GM10248 (cell line): ENCODE results near the gene C3orf20.

Source experiments
- CTCF ChIA-PET: fragments of 300-600 bp; sonication (Branson Sonifier 250); formaldehyde crosslinking; extraction: SDS; loops from one replicate; lab custom pipeline; 2021; ENCODE audit warnings: antibody characterized with exemption; lab: Yijun Ruan, JAX
- POLR2A ChIA-PET: fragments of 350-650 bp; sonication (Branson Sonifier 250); formaldehyde crosslinking; extraction: SDS; loops from one replicate; lab custom pipeline; 2020; ENCODE audit warnings: antibody characterized with exemption; lab: Yijun Ruan, JAX
- DNase-seq: peaks from one replicate; pipeline ENCODE4 v3.0.0; 2012; ENCODE audit errors: extremely low spot score
- CTCF ChIP-seq: IDR thresholded peaks from 2 replicates; pipeline ENCODE4 v1.5.1; 2012; ENCODE audit warnings: mild to moderate bottlenecking, low read depth; ENCODE audit errors: extremely low read depth, missing control alignments, control extremely low read depth

The C3orf20 gene

DNA sequence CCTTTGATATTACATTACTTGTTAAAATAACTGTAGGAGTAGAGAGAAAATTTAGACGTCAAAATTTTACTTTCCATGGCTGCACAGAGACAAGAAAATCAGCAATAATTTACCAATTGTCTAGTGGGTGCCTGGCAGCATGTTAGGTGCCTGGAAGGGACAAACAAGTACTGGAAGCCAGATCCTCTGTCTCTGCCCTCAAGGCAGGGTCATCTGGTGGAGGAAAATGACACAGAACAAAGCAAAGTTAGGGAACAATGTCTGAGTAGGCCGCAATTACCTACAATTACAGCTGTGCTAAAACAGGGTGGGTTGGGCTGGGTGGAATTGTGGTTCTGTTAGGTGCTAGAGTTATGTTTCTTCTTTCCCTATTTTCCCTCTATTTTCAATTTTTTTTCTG lies 16.0 kb upstream of the C3orf20 start:
- TF ChIP-seq CTCF, result no peak
- ChIA-PET CTCF (interaction anchor here (0.9 to 2.3 kb wide), 2 partner anchors 28 to 122 kb away, joined by 4 to 5 read pairs; no protein-coding TSS in a partner anchor), POLR2A (no interaction called here)
- DNase-seq, result no peak

DNA sequence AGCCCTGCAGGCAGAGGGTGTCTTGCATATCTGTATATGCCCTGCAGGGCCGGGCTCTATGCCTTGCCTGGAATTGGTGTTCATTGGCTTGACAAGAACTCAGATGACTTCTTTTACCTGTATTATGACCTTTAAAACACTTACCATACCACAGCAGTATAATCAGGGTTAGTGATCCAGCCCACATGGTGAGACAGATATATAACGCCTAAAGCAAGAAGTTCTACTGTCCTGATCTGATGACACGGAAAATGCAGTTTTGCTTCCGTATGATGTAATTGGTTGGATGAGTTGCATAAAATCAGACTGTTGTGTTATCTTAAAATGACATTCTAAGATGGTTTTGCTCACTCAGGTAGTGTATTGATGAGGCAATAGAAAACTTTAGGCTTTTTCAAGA lies 14.0 kb upstream of the C3orf20 start:
- TF ChIP-seq CTCF, result no peak
- POLR2A ChIA-PET, result no interaction called here
- CTCF ChIA-PET, result interaction anchor here (1.0 to 2.9 kb wide), 6 partner anchors 9 to 120 kb away, joined by 4 to 13 read pairs (median 5); partner anchors contain the start of genes C3orf20 and CCDC174

DNA sequence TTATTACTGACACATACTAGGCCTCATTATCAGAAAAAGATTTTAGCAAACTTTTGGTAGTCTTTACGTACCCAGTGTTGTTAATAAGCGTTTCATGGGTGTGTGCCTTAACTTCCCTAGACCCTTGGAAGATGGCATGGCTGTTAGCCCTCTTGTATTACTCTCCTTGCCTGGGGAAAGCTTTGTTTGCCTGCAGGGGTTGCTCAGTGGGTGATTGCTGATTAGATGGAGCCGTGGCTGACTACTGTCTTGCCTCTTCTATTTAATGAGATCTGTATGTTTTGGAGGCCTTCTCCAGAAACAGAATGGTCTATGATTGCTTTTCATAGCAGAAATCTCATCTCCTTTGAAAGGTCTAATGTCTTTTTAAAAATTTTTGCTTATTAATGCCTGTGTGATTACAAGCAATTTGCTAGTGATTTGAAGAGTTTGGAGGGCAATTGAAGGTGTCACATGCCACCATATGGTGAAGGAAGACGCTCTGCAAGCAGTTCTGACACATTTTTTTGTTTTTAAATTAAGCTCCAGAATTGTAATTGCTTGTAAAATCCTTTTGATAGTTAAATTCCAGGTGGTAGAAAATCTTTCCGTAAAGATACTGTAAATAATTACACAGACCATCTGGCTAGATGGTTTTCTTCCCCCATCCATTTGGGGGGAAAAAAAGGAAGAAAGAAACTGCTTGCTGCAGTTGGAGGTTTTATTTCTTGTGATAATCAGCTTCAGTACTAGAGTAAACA lies 11.4 kb upstream of the C3orf20 start:
- ChIA-PET POLR2A (no interaction called here), CTCF (interaction anchor here (1.2 to 2.2 kb wide), 6 partner anchors 12 to 258 kb away, joined by 3 to 9 read pairs (median 4); partner anchors contain the start of gene CCDC174)
- no peak for DNase-seq
- no peak for TF ChIP-seq CTCF

More for the DNA sequence above, 14.0 kb upstream of the C3orf20 start:
- no peak for DNase-seq

- no peak for DNase-seq
- CTCF ChIA-PET, result interaction anchor here (1.0 to 2.2 kb wide), 6 partner anchors 10 to 257 kb away, joined by 3 to 9 read pairs (median 4); partner anchors contain the start of gene CCDC174
- POLR2A ChIA-PET, result no interaction called here
- no peak for TF ChIP-seq CTCF
These were observed 10.8 kb upstream of the C3orf20 start for GRCh38 chr3:14664170-14664569.

DNA sequence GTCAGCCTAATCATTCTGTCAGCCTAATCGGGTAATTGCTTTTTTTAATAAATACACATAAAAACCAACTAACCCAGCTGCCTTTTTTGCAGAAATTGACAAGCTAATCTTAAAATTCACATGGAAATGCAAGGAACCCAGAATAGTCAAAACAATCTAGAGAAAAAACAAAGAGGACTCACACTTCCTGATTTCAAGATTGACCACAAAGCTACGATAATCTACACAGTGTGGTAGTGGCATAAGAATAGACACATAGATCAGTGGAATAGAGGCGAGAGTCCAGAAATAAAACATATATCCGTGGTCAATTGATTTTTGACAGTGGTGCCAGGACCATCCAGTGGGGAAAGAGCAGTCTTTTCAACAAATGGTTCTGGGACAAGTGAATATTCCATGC lies 2.4 kb upstream of the C3orf20 start:
- ChIA-PET CTCF (interaction anchor here (0.9 to 12.2 kb wide), 10 partner anchors 11 to 249 kb away, joined by 3 to 233 read pairs (median 8); partner anchors contain the start of gene CCDC174), POLR2A (no interaction called here)
- no peak for TF ChIP-seq CTCF
- DNase-seq, result no peak

DNA sequence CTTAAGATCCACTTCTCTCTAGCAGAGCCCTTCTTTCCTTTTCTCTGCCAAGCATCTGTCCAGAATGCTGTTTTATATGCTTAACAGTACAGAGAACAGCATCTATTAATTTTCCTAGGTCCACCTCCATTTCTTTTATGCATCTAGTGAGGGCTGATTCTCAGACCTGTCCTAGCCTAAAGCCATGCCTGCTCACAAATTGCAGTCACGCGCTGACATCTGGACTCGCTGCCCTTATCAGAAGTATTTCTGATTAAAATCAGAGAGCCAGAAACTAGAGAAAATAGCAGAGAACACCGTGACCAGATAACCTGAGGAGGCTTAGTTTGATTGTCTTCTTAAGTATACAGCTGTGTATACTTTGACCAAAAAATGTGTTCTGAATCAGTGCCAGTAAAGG lies 1.9 kb downstream of the C3orf20 start:
- ChIA-PET POLR2A (no interaction called here), CTCF (interaction anchor here (0.9 to 12.2 kb wide), 6 partner anchors 11 to 244 kb away, joined by 3 to 233 read pairs (median 6); partner anchors contain the start of gene CCDC174)
- no peak for DNase-seq

More for the DNA sequence above, 1.9 kb downstream of the C3orf20 start:
- TF ChIP-seq CTCF, result no peak
